OCI-LY3 (cell line): Measurements from ENCODE around the gene PRRT2.

Experiments used
- EZH2phosphoT487 ChIP-seq: fragments of 200-600 bp; shearing (Covaris generic); IDR thresholded peaks from 2 replicates; pipeline ENCODE4 v1.6.1; 2018; ENCODE audit warnings: antibody characterized with exemption, mixed run types, low read depth
- TF ChIP-seq, protein P1 (sequence below): fragments of 200-600, 300-600 bp; sonication (generic); IDR thresholded peaks from 2 replicates; pipeline ENCODE4 v1.5.1; 2014; ENCODE audit warnings: antibody characterized with exemption, low read length, low read depth

DNA sequence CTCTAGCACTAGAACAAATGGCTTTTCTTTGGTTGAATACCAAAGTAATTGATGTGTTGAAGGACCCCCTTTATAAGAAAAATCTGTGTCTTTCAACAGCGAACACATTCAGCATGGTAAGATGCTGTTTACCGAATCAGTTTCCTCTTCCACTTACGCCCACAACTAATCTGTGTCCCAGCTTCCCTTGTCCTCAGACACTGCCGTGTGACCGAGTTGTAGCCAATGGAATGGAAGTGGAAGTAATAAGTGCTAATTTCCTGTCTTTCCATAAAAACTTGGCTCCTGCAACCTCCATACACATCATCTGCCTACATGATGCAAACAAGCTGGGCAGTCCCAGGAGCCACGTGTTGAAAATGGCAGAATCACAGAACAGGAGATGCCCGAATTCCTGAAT is 40.7 kb downstream of the PRRT2 start:
- TF ChIP-seq, protein P1, sequence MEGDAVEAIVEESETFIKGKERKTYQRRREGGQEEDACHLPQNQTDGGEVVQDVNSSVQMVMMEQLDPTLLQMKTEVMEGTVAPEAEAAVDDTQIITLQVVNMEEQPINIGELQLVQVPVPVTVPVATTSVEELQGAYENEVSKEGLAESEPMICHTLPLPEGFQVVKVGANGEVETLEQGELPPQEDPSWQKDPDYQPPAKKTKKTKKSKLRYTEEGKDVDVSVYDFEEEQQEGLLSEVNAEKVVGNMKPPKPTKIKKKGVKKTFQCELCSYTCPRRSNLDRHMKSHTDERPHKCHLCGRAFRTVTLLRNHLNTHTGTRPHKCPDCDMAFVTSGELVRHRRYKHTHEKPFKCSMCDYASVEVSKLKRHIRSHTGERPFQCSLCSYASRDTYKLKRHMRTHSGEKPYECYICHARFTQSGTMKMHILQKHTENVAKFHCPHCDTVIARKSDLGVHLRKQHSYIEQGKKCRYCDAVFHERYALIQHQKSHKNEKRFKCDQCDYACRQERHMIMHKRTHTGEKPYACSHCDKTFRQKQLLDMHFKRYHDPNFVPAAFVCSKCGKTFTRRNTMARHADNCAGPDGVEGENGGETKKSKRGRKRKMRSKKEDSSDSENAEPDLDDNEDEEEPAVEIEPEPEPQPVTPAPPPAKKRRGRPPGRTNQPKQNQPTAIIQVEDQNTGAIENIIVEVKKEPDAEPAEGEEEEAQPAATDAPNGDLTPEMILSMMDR: no peak
- TF ChIP-seq EZH2phosphoT487: no peak
